SH-SY5Y (cell line): ENCODE results near the gene ATRN.

ENCODE experiments used
- GATA2 ChIP-seq: IDR thresholded peaks from 2 replicates; pipeline ENCODE4 v1.6.1; 2011; ENCODE audit warnings: mild to moderate bottlenecking, low read depth, low read length
- GATA3 ChIP-seq: IDR thresholded peaks from 2 replicates; pipeline ENCODE4 v1.6.1; 2011; ENCODE audit warnings: low read depth, mild to moderate bottlenecking, low read length, moderate library complexity

DNA sequence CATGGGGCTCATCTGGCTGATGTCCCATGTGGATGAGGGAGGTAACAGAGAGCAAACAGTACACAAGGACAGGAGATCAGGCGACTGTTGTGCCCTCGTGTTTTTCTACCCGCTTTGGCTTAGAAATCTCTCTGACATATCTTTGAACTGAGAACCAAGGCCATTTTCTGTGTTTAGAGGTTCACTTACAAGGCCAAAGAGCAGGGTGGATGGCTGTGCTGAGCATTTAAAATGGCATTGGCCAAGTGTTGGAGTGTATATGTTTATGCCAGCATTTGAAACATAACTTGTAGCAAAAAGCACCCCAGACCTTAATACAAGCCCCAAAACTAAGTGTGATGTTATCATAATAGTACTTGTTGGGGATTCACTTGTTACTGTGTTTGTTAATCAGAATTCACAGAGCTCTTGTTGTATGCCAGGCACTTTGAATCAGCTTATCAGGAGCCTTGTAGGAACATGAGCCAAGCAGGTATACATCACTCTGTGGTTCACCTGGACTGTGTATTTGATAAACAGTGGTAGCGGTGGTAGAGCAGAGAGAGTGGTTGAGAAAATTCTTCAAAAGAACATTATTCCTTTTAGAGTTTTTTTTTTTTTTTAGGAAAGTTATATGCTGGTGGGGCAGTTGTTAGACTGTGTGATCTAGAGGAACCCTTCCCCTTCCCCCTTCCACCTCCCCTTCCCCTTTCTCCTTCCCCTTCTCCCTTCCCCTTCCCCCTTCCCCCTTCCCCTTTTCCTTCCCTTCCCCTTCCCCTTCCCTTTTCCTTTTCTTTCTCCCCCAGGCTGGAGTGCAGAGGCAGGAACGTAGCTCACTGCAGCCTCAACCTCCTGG is 71.3 kb downstream of the ATRN start:
- TF ChIP-seq GATA2 (no peak), GATA3 (no peak)
